Lower lobe of right lung (tissue), 2 donors: ENCODE results near the gene SLC17A2. TPM values are rescaled to one million over a fixed set of nuclear protein-coding genes. Genes with fewer than 3 reads are reported as not detected.

Experiments
- ATAC-seq, 2 donors: fragments of 200-7000 bp; cut with Tn5 transposase; one replicate each; pipeline ENCODE4 v1.9.1; 2020 to 2022; ENCODE audit warnings: mild to moderate bottlenecking in 2 of 2, moderate library complexity in 2 of 2
- DNase-seq: peaks from one replicate; pipeline ENCODE4 v3.0.0-alpha.2; 2020
- H3K27ac ChIP-seq: fragments of 200-600 bp; one replicate; pipeline ENCODE4 v1.8.0; 2022
- H3K27me3 ChIP-seq: fragments of 200-600 bp; one replicate; pipeline ENCODE4 v1.8.0; 2022; ENCODE audit warnings: low read depth
- H3K36me3 ChIP-seq: fragments of 200-600 bp; one replicate; pipeline ENCODE4 v1.8.0; 2022; ENCODE audit warnings: mild to moderate bottlenecking
- H3K4me1 ChIP-seq: fragments of 200-600 bp; one replicate; pipeline ENCODE4 v1.8.0; 2022
- H3K4me3 ChIP-seq: fragments of 200-600 bp; one replicate; pipeline ENCODE4 v1.8.0; 2022; ENCODE audit warnings: mild to moderate bottlenecking
- H3K9me3 ChIP-seq: fragments of 200-600 bp; one replicate; pipeline ENCODE4 v1.8.0; 2022
- intact Hi-C: fragments of 100-400 bp; cut with DNase I; formaldehyde crosslinking; loops from one replicate; pipeline ENCODE4 v1.11.0; 2022
- total RNA-seq: library from RNA; stranded (reverse); fragmentation: NEBNext Ultra II Directional; extraction: Animal tissue kit (Norgen Biotek cat#: 25700); gene quantifications from one replicate; pipeline ENCODE4 v1.2.1, GENCODE V29; 2021
- TF ChIP-seq, protein P1 (sequence below): fragments of 200-600 bp; IDR thresholded peaks from one replicate; pipeline ENCODE4 v1.8.0; 2022; ENCODE audit warnings: antibody characterized with exemption, mild to moderate bottlenecking
- donor health status: DM: no; HTN: yes; CAD: no; lungs with severe emphysema.

Gene SLC17A2
- total RNA-seq, 1 donor from 2014 or later = not detected

DNA sequence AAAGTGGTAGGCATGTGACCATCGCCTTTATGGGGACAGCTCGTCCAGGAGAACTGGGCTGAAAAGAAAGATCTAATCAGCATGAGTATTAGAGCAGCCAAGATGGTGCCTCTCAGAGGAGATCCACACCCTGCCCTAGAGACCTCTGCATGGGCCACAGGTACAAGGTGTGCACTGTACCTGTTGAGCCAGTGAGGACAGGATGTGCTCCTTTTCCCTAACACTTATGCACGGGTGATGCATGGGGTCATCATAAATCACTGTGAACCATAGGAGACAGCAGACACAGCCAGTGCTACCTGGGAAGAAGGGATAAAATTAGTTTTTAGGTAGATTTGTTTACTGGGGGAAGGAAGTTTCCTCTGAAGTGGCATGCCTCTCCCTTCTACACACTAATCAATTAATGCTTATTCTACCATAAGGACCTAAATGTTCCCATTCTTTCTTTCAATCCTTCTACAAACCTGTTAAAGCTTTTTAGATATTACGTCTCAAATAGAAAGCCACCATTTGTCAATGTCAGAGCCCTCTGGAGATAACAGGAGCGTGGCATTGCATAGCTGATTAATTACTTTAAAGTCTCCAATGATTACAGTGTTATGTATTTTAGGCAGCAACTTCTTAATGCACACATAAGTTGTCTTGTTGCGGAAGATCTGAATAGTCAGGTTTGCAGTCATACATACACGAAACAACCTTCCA, 13.6 kb downstream of the SLC17A2 start:
- Histone ChIP-seq H3K36me3 (no peaks in the 10 kb centered on the region), H3K4me1 (no peaks in the 10 kb centered on the region), H3K9me3 (no peaks in the 10 kb centered on the region), H3K27ac (no peak overlapping the region), H3K27me3 (no peaks in the 10 kb centered on the region), H3K4me3 (no peak overlapping the region)
- DNase-seq = no peak
- intact Hi-C loops = no loop called here
- ATAC-seq = no peak
- TF ChIP-seq, protein P1, sequence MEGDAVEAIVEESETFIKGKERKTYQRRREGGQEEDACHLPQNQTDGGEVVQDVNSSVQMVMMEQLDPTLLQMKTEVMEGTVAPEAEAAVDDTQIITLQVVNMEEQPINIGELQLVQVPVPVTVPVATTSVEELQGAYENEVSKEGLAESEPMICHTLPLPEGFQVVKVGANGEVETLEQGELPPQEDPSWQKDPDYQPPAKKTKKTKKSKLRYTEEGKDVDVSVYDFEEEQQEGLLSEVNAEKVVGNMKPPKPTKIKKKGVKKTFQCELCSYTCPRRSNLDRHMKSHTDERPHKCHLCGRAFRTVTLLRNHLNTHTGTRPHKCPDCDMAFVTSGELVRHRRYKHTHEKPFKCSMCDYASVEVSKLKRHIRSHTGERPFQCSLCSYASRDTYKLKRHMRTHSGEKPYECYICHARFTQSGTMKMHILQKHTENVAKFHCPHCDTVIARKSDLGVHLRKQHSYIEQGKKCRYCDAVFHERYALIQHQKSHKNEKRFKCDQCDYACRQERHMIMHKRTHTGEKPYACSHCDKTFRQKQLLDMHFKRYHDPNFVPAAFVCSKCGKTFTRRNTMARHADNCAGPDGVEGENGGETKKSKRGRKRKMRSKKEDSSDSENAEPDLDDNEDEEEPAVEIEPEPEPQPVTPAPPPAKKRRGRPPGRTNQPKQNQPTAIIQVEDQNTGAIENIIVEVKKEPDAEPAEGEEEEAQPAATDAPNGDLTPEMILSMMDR = no peak

DNA sequence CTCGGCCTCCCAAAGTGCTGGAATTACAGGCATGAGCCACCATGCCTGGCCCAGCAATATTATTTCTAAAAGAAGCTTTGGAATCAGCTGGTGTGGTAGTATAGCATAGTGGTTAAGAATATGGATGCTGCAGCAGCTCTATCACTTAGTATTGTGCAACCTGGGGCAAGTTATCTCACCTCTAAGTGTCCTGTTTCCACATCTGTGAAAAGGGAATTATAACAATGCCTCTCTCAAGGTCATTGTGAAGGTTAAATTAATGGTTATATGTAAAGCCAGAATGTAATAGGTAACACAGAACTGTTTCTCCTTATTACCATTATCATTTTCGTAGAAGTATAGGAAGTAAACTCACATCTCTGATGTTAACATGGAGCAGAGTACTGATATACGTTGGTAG, 14.2 kb downstream of the SLC17A2 start:
- ATAC-seq = no peak
- H3K36me3 ChIP-seq = no peaks in the 10 kb centered on the region
- no peaks in the 10 kb centered on the region for H3K9me3 ChIP-seq
- H3K4me3 ChIP-seq = no peak overlapping the region
- no peak overlapping the region for H3K27ac ChIP-seq
- H3K4me1 ChIP-seq = no peaks in the 10 kb centered on the region
- DNase-seq = no peak
- intact Hi-C loops = no loop called here
- TF ChIP-seq, protein P1 = no peak
- no peaks in the 10 kb centered on the region for H3K27me3 ChIP-seq

DNA sequence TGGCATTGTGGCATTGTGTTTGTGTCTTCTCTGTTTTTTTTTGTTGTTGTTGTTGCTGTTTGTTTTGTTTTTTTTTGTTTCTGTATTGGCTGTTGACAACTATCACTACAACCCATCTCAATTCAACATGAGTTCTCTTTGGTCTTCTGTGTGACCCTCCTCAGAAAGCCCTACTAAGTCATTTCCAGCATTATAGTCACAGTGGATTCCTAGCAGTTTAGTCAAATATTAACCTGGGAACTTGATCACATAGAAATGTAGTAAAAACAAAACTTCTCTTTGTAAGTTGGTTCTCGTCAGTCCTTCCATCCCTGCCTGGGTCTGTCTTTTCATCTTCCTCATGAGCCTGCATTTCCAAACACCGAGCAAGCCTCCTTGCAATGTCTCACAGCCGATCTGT, 16.8 kb downstream of the SLC17A2 start:
- ATAC-seq (no peak), DNase-seq (no peak)
- Histone ChIP-seq H3K27ac (no peak overlapping the region), H3K4me3 (no peak overlapping the region), H3K4me1 (no peaks in the 10 kb centered on the region), H3K27me3 (no peaks in the 10 kb centered on the region), H3K36me3 (no peaks in the 10 kb centered on the region), H3K9me3 (no peaks in the 10 kb centered on the region)
- intact Hi-C loops = no loop called here
- TF ChIP-seq, protein P1 = no peak

DNA sequence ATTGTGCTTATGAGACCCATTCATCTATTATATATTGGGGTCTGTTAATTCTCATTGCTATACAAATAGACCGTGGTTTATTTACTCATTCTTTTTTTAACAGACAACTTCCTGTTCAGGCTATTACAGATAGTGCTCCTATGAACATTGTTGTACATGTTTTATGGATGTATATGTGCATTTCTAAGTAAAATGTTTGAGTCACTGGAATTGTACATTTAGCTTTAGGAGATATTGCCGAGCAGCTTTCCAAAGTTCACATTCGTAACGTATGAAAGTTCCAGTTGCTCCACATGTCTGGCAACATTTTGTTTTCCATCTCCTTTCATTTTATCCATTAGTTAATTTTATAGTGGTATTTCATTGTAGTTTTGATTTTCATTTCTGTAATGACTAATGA, 19.1 kb downstream of the SLC17A2 start:
- no peak for ATAC-seq
- no peak overlapping the region for H3K27ac ChIP-seq
- intact Hi-C loops = no loop called here
- H3K27me3 ChIP-seq = peaks cover 2% of the 10 kb centered on the region
- no peaks in the 10 kb centered on the region for H3K36me3 ChIP-seq
- no peak overlapping the region for H3K4me3 ChIP-seq
- H3K9me3 ChIP-seq = no peaks in the 10 kb centered on the region
- TF ChIP-seq, protein P1 = no peak
- no peak for DNase-seq
- H3K4me1 ChIP-seq = no peaks in the 10 kb centered on the region

DNA sequence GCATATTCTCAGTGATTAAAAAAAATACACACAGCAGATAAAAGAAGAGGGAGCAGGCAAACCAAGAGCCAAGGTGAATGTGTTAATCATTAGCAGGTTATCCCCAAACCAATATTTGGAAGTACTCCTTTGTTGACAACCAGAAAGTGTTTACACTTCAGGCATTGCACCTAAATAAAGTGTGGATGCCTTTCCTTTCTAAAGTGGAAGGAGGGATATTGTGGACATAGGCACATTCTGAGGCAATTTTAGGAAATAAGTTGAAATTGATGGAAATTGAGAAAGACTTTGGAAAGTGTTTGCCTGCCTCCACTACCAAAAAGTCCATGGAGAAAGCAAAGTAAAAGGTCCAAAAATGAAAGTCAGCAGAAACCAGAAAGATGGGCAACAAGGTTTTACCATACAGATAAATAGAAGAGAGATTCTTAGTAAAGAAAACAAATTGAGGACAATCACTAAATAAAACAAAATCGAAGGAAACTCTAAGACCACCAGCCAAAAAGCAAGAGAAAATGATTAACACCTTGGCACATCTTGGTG, 22.9 kb downstream of the SLC17A2 start:
- Histone ChIP-seq H3K27me3 (peaks cover 5% of the 10 kb centered on the region), H3K4me1 (no peaks in the 10 kb centered on the region), H3K4me3 (no peak overlapping the region), H3K36me3 (no peaks in the 10 kb centered on the region), H3K9me3 (no peaks in the 10 kb centered on the region), H3K27ac (no peak overlapping the region)
- ATAC-seq (no peak), DNase-seq (no peak)
- intact Hi-C loops = no loop called here
- TF ChIP-seq, protein P1 = no peak
